Activated naive CD4-positive, alpha-beta T cell treated with anti-CD3 and anti-CD28 coated beads for 36 hours (primary cell): ENCODE measurements around the gene NXPE3. TPM values are rescaled to one million over a fixed set of nuclear protein-coding genes. Genes with fewer than 3 reads are reported as not detected.
A peak's percentile ranks its signal among the peaks of the same experiment; 100 is the strongest.

Experiments used
- CTCF ChIA-PET: fragments of 350-600 bp; sonication (Branson Sonifier 250); formaldehyde crosslinking; loops from one replicate; lab custom pipeline; 2021; ENCODE audit warnings: antibody characterized with exemption; lab: Charles Lee
- DNase-seq: peaks from one replicate; pipeline ENCODE4 v3.0.0-alpha.2; 2020
- H3K27ac Mint-ChIP-seq: one replicate; pipeline ENCODE4 v1.8.0; 2021; ENCODE audit warnings: mild to moderate bottlenecking, mixed read lengths
- H3K27me3 Mint-ChIP-seq: one replicate; pipeline ENCODE4 v1.8.0; 2021; ENCODE audit warnings: low read depth, mixed read lengths
- H3K36me3 Mint-ChIP-seq: one replicate; pipeline ENCODE4 v1.8.0; 2021; ENCODE audit warnings: low read depth, mixed read lengths
- H3K4me1 Mint-ChIP-seq: one replicate; pipeline ENCODE4 v1.8.0; 2021; ENCODE audit warnings: low read depth, mixed read lengths
- H3K4me3 Mint-ChIP-seq: one replicate; pipeline ENCODE4 v1.8.0; 2021; ENCODE audit warnings: mild to moderate bottlenecking, moderate library complexity, mixed read lengths
- H3K9me3 Mint-ChIP-seq: one replicate; pipeline ENCODE4 v1.8.0; 2021; ENCODE audit warnings: mixed read lengths
- intact Hi-C: fragments of 100-400 bp; cut with micrococcal nuclease; formaldehyde crosslinking; loops from one replicate; pipeline ENCODE4 v1.15.1; 2023
- total RNA-seq, 2 experiments: library from RNA; stranded (reverse); gene quantifications; one replicate each; pipeline ENCODE4 v1.2.3, GENCODE V29; 2021

NXPE3 gene
- total RNA-seq, 2 experiments from 2014 or later: 18.9 to 19.3 TPM

DNA sequence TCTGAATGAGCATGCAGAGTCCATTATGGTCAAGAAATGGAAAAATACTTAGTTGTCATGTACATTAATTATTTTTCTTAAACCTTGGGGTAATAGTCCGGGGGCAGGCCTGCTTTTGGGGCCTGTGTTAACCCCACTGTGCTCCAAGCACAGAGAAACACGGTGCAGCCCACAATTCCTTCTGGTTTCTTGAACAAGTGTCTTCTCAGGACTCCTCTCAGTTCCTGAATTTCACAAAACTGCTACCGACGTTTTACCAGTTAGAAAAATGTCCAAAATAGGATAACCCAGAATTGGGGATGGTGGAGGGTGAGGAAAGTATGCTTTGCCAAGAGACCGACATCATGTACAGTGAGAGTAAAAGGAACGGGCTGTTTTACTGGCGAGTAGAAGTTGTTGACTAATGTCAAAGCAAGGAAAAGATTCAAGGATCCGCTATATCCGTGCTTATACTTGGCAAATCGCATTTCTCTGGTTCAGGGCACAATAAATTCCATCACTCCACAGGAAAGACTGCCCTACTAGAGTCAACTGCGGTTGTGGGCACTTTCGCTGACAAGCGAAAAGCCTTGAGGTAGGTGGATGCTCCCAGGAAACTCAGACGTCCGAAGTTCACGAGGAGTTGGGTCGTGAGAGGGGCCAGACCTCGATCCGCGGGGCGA is 495 bp upstream of the NXPE3 start:
- no peaks in the 10 kb centered on the region for H3K9me3 Mint-ChIP-seq
- DNase-seq: no peak
- intact Hi-C loops: loop anchor here (1.0 to 5.0 kb wide), 6 partner anchors 54 to 260 kb away; partner anchors contain the start of genes CEP97, NFKBIZ, PCNP and RPL24

GRCh38 chr3:101779822-101780381 is 891 bp downstream of the NXPE3 start:
- no peak for DNase-seq
- CTCF ChIA-PET: interaction anchor here (0.5 to 1.6 kb wide), 5 partner anchors 18 to 636 kb away, joined by 3 to 5 read pairs (median 3); no protein-coding TSS in a partner anchor
- Mint-ChIP-seq H3K9me3 (no peaks in the 10 kb centered on the region), H3K4me1 (peaks cover 55% of the 10 kb centered on the region), H3K36me3 (peaks cover 12% of the 10 kb centered on the region), H3K27ac (peak overlapping the region; percentile 96), H3K4me3 (peak overlapping the region; percentile 95), H3K27me3 (no peaks in the 10 kb centered on the region)
- intact Hi-C loops: loop anchor here (1.0 to 5.0 kb wide), 6 partner anchors 56 to 261 kb away; partner anchors contain the start of genes CEP97, NFKBIZ, PCNP and RPL24

More for the DNA sequence above, 495 bp upstream of the NXPE3 start:
- CTCF ChIA-PET: interaction anchor here (0.6 to 1.4 kb wide), 5 partner anchors 25 to 451 kb away, joined by 3 to 5 read pairs (median 3); no protein-coding TSS in a partner anchor
- H3K27me3 Mint-ChIP-seq: no peaks in the 10 kb centered on the region
- H3K36me3 Mint-ChIP-seq: peaks cover 8% of the 10 kb centered on the region
- H3K27ac Mint-ChIP-seq: peak overlapping the region; percentile 96
- peaks cover 41% of the 10 kb centered on the region for H3K4me1 Mint-ChIP-seq
- peak overlapping the region; percentile 95 for H3K4me3 Mint-ChIP-seq

DNA sequence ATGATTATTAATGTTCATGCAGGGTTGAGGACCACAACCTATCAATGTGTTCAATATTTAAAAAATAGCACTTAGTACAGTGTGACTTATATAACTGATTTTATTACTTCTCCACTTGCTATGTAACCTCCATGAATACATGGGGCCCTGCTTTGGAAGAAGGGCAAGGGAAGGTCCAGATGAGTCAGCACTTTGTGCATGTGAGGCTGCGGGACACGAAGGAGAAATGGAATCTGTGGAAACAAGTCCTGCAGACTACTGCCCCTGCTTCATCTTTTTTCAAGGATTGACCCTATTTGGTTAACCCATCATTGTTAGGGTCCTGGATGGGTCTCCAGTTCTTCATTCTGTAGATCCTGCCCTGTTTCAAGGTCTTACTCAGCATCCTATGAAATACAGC is 1.6 kb downstream of the NXPE3 start:
- Mint-ChIP-seq H3K36me3 (peaks cover 18% of the 10 kb centered on the region), H3K4me3 (peak overlapping the region; percentile 95), H3K4me1 (peaks cover 63% of the 10 kb centered on the region), H3K27ac (peak overlapping the region; percentile 71), H3K27me3 (no peaks in the 10 kb centered on the region), H3K9me3 (no peaks in the 10 kb centered on the region)
- intact Hi-C loops: no loop called here
- peak; percentile 13 for DNase-seq
- CTCF ChIA-PET: interaction anchor here (1.0 to 1.6 kb wide), 2 partner anchors 17 to 21 kb away, joined by 3 read pairs; no protein-coding TSS in a partner anchor

- intact Hi-C loops: no loop called here
- H3K27me3 Mint-ChIP-seq: no peaks in the 10 kb centered on the region
- H3K9me3 Mint-ChIP-seq: no peaks in the 10 kb centered on the region
- DNase-seq: no peak
- H3K27ac Mint-ChIP-seq: peak overlapping the region; percentile 71
- peak overlapping the region; percentile 95 for H3K4me3 Mint-ChIP-seq
- peaks cover 22% of the 10 kb centered on the region for H3K36me3 Mint-ChIP-seq
- CTCF ChIA-PET: no interaction called here
- H3K4me1 Mint-ChIP-seq: peaks cover 67% of the 10 kb centered on the region
Observed at GRCh38 chr3:101781166-101781565, 2.2 kb downstream of the NXPE3 start.

DNA sequence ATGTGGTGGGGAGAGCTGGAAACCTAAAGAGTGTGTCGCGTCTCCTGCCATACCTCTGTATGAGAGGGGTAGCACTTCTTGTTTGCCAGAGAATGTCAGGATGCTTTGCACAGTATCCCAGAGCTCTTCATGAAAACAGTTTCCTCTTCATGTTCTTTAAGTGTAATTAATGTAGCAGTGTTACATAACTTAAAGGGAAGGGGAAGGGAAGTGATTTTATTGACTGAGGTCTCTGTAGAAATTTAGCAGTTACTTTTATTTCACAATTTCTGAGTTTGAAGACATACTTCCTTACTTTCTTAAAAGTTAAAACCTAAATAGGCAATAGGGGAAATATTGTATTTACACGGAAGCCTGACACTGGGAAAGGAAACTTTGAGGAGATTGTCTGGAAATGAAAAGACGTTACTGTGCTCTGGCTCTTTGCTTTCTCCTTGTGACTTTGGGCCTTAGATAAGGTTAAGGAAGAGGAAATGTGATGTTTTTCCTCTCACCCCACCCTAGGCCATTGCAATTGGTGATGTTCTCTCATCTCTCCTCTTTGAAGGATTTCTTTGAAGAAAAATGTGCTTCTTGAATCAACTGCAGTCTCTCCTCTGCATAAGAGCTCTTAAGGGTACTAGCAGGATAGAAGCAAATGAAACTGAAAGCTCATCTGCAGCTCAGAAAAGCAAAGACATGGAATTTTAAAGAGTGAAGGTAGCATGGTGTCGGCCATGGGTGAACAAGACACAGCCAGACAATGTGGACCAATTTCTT is 6.0 kb downstream of the NXPE3 start:
- Mint-ChIP-seq H3K4me3 (peak overlapping the region; percentile 62), H3K36me3 (peaks cover 52% of the 10 kb centered on the region), H3K27me3 (no peaks in the 10 kb centered on the region), H3K27ac (peak overlapping the region; percentile 90), H3K9me3 (no peaks in the 10 kb centered on the region), H3K4me1 (peaks cover 70% of the 10 kb centered on the region)
- intact Hi-C loops: no loop called here
- CTCF ChIA-PET: interaction anchor here (0.8 to 4.4 kb wide), 4 partner anchors 9 to 29 kb away, joined by 3 to 31 read pairs (median 4); no protein-coding TSS in a partner anchor
- no peak for DNase-seq

DNA sequence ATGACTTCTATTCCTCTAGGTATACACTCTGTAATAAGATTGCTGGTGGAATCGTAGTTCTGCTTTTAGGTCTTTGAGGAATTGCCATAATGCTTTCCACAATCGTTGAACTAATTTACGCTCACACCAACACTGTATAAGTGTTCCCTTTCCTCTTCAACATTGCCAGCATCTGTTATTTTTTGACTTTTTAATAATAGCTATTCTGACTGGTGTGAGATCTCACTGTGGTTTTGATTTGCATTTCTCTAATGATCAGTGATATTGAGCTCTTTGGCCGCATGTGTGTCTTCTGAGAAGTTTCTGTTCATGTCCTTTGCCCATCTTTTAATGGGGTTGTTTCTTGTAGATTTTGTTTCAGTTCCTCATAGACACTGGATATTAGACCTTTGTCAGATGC is 12.8 kb downstream of the NXPE3 start:
- no peak overlapping the region for H3K4me3 Mint-ChIP-seq
- H3K9me3 Mint-ChIP-seq: peaks cover 9% of the 10 kb centered on the region
- H3K27me3 Mint-ChIP-seq: no peaks in the 10 kb centered on the region
- intact Hi-C loops: no loop called here
- CTCF ChIA-PET: interaction anchor here (0.6 to 6.9 kb wide), 3 partner anchors 10 to 97 kb away, joined by 3 to 52 read pairs (median 3); no protein-coding TSS in a partner anchor
- no peak for DNase-seq
- H3K27ac Mint-ChIP-seq: peak overlapping the region; percentile 32
- peaks cover 62% of the 10 kb centered on the region for H3K4me1 Mint-ChIP-seq
- peaks cover 78% of the 10 kb centered on the region for H3K36me3 Mint-ChIP-seq

DNA sequence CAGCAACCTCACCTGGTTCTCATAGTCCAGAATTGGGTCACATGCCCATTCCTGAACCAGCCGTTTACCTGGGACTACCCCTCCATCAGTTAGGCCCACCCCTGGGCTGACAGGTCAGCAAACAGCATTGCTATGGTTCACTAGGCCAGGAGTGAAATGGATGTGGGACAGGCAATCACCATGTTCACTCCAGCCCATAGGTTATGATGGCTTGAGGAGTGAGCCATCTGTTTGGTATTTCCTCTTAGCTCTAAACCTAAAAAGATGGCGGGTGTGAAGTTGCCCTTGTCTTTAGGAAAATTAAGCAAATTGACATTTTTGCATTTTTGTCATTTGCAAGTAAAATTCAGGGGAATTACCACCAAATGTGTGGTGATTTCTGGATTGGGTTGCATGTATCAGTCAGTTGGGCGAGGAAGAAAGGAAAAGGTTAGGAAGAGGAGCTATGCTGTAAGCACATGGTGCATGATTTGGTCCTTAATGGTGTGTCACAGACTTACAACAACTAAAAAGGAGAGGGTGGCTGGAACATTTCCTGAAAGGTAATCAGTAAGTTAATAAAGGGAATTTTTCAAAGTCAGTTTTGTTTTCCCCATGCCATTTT is 17.2 kb downstream of the NXPE3 start:
- CTCF ChIA-PET: interaction anchor here (0.6 to 1.4 kb wide), 5 partner anchors 9 to 432 kb away, joined by 3 to 5 read pairs (median 4); no protein-coding TSS in a partner anchor
- no peak overlapping the region for H3K4me3 Mint-ChIP-seq
- H3K9me3 Mint-ChIP-seq: peaks cover 9% of the 10 kb centered on the region
- peak overlapping the region; percentile 6 for H3K27ac Mint-ChIP-seq
- DNase-seq: no peak
- H3K27me3 Mint-ChIP-seq: no peaks in the 10 kb centered on the region
- peaks cover 47% of the 10 kb centered on the region for H3K36me3 Mint-ChIP-seq
- H3K4me1 Mint-ChIP-seq: peaks cover 56% of the 10 kb centered on the region
- intact Hi-C loops: no loop called here

DNA sequence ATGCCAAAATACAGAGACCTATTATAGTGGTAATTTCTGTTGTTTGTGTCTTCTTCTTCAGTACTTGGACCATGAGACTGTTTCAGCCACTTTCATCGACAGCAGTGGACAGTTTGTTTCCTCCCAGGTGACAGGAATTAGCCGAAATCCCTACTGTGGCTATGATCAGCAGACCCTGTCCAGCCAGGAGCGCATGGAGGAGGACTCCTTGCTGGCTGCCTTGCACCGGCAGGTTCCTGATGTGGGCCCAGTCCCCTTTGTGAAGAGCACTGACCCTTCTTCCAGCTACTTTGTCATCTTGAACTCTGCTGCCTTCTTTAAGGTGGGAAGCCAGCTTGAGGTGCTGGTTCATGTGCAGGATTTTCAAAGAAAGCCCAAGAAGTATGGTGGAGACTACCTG is 22.2 kb downstream of the NXPE3 start:
- intact Hi-C loops: no loop called here
- Mint-ChIP-seq H3K9me3 (no peaks in the 10 kb centered on the region), H3K4me3 (no peak overlapping the region), H3K4me1 (peaks cover 39% of the 10 kb centered on the region), H3K36me3 (peaks cover 20% of the 10 kb centered on the region), H3K27ac (peak overlapping the region; percentile 27), H3K27me3 (no peaks in the 10 kb centered on the region)
- CTCF ChIA-PET: interaction anchor here (0.6 to 15.8 kb wide), 9 partner anchors 9 to 424 kb away, joined by 3 to 380 read pairs (median 9); partner anchors contain the start of genes CEP97 and RPL24
- DNase-seq: no peak

DNA sequence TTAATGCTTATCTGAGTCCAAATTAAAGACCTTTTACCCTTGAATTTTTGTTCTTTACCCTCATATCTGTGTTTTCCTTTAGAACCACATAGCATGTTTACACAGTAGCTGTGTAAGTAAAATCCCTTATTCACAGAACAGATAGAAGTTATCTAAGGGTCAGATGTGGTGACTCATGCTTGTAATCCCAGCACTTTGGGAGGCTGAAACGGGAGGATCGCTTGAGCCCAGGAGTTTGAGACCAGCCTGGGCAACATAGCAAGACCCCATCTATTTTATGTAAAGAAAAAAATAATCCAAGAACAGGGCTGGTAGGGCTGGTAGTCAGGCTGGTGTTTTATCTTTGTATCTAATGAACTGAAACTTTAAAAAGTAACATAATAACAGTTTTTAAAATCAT is 23.2 kb downstream of the NXPE3 start:
- intact Hi-C loops: no loop called here
- CTCF ChIA-PET: interaction anchor here (0.6 to 15.8 kb wide), 24 partner anchors 10 to 749 kb away, joined by 3 to 380 read pairs (median 4); partner anchors contain the start of gene CEP97
- H3K4me1 Mint-ChIP-seq: peaks cover 34% of the 10 kb centered on the region
- no peaks in the 10 kb centered on the region for H3K9me3 Mint-ChIP-seq
- H3K27ac Mint-ChIP-seq: no peak overlapping the region
- no peak overlapping the region for H3K4me3 Mint-ChIP-seq
- no peaks in the 10 kb centered on the region for H3K27me3 Mint-ChIP-seq
- no peak for DNase-seq
- peaks cover 16% of the 10 kb centered on the region for H3K36me3 Mint-ChIP-seq

- H3K27me3 Mint-ChIP-seq: no peaks in the 10 kb centered on the region
- intact Hi-C loops: loop anchor here (1.0 kb wide), 2 partner anchors 23 to 108 kb away; no protein-coding TSS in a partner anchor
- CTCF ChIA-PET: interaction anchor here (0.5 to 15.8 kb wide), 29 partner anchors 10 to 1410 kb away, joined by 3 to 380 read pairs (median 4); partner anchors contain the start of genes CEP97, NFKBIZ and NXPE3
- peak overlapping the region; percentile 50 for H3K27ac Mint-ChIP-seq
- H3K36me3 Mint-ChIP-seq: peaks cover 16% of the 10 kb centered on the region
- peak; percentile 76 for DNase-seq
- H3K9me3 Mint-ChIP-seq: no peaks in the 10 kb centered on the region
- peaks cover 37% of the 10 kb centered on the region for H3K4me1 Mint-ChIP-seq
- no peak overlapping the region for H3K4me3 Mint-ChIP-seq
Observed at GRCh38 chr3:101803173-101803782, 24.3 kb downstream of the NXPE3 start.

DNA sequence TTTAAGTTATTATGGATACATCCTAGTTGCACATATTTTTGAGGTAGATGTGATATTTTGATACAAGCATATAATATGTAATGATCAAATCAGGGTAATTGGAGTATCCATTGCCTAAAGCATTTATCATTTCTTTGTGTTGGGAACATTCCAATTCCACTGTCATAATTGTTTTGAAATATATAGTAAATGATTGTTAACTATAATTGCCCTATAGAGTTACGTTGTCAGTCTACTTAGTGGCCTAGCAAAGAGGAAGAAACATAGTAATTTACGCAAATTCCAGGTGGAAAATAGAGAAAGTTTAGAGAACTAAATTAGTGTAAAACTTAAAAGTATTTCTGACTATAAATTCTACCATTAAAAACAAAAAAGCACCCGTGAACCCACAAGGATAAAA is 24.9 kb downstream of the NXPE3 start:
- intact Hi-C loops: loop anchor here (1.0 kb wide), 2 partner anchors 22 to 109 kb away; no protein-coding TSS in a partner anchor
- DNase-seq: no peak
- H3K27ac Mint-ChIP-seq: no peak overlapping the region
- no peaks in the 10 kb centered on the region for H3K27me3 Mint-ChIP-seq
- H3K9me3 Mint-ChIP-seq: no peaks in the 10 kb centered on the region
- H3K4me3 Mint-ChIP-seq: no peak overlapping the region
- H3K4me1 Mint-ChIP-seq: peaks cover 39% of the 10 kb centered on the region
- CTCF ChIA-PET: interaction anchor here (1.0 to 15.8 kb wide), 7 partner anchors 9 to 421 kb away, joined by 3 to 380 read pairs (median 16); partner anchors contain the start of gene CEP97
- peaks cover 16% of the 10 kb centered on the region for H3K36me3 Mint-ChIP-seq
